ENCODE measurements around the gene JADE3. TPM values are rescaled to one million over a fixed set of nuclear protein-coding genes. Genes with fewer than 3 reads are reported as not detected.
A peak's percentile ranks its signal among the peaks of the same experiment; 100 is the strongest.

The JADE3 gene
- total RNA-seq, 1 donor from 2014 or later: 3.7 TPM

DNA sequence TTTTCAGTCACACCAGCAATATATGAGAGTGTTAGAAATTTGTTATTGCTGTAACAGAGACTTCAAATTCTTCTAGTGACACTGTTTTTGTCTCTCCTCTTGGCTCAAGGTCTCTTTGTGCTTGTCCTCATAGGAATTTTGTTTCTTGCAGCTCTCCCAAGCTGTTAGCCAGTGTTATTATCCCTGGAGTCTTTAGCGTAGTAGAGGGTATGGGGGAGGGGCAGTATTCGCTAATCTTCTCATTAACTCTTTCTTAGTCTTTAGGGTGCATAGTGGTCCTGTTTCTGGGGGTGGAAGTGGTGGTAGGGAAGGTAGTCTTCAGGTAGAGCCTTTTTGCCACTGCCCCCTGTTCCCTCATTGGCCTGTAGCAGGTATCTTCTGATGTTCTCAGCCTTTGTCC lies 79.4 kb downstream of the JADE3 start:
- TF ChIP-seq, protein P1, sequence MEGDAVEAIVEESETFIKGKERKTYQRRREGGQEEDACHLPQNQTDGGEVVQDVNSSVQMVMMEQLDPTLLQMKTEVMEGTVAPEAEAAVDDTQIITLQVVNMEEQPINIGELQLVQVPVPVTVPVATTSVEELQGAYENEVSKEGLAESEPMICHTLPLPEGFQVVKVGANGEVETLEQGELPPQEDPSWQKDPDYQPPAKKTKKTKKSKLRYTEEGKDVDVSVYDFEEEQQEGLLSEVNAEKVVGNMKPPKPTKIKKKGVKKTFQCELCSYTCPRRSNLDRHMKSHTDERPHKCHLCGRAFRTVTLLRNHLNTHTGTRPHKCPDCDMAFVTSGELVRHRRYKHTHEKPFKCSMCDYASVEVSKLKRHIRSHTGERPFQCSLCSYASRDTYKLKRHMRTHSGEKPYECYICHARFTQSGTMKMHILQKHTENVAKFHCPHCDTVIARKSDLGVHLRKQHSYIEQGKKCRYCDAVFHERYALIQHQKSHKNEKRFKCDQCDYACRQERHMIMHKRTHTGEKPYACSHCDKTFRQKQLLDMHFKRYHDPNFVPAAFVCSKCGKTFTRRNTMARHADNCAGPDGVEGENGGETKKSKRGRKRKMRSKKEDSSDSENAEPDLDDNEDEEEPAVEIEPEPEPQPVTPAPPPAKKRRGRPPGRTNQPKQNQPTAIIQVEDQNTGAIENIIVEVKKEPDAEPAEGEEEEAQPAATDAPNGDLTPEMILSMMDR (conservative IDR thresholded peaks at IDR 0.05; ENCODE audit: low read depth, low read length): no peak
- no peak for DNase-seq (ENCODE audit: low read depth)
- H3K4me3 ChIP-seq (ENCODE audit: low read depth, low read length): no peak overlapping the region

DNA sequence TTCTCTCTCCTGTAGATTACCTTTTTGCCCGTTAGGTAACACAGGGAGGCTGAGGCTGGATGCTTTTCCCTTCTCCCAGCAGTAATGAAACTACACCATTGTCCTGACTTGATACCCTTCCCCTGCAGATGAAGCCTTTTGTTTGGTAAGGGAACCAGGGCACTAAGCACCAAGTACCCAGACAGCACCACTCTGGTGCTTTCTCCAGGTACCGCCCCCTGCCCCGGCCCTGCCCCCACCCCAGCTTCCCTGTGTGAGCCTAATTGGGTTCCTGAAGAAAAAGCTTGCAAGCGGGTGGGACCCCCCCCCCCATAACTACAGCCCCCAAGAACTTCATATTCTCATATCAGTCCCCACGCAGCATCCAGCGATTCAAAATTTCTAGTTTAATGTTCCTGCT lies 79.8 kb downstream of the JADE3 start:
- no peak for DNase-seq (ENCODE audit: low read depth)
- no peak overlapping the region for H3K4me3 ChIP-seq (ENCODE audit: low read depth, low read length)
- TF ChIP-seq, protein P1 (conservative IDR thresholded peaks at IDR 0.05; ENCODE audit: low read depth, low read length): no peak

DNA sequence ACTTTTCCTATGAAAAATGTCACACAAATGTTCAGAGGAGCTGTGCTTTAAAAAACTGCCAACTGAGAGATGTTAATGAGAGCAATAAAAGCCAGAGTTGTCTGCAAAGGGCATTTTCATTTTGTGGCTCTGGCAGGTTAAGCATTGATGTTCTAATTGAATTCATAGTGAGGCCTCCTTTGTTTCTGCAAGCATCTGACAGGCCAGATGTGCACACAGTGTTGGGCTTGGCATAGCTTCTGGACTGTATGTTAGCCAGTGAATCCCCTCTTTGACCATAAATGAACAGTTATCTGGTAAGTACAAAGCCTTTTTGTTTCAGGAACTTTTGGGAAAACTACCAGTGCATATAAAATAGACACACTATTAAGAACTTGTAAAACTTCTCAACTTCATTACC lies 81.9 kb downstream of the JADE3 start:
- H3K4me3 ChIP-seq (ENCODE audit: low read depth, low read length): no peak overlapping the region
- no peak for DNase-seq (ENCODE audit: low read depth)
- TF ChIP-seq, protein P1 (conservative IDR thresholded peaks at IDR 0.05; ENCODE audit: low read depth, low read length): no peak

DNA sequence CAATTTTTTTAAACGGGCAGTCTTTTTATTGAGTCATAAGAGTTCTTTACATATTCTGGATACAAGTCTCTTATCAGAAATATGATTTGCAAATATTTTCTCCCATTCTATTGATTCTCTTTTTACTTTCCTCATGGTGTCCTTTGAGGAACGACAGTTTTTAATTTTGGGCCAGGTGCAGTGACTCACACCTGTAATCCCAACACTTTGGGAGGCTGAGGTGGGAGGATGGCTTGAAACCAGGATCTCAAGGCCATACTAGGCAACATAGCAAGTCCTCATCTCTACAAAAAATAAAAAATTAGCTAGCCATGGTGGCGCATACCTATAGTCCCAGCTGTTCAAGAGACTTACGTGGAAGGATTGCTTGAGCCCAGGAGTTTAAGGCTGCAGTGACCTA lies 99.9 kb downstream of the JADE3 start:
- TF ChIP-seq, protein P1 (conservative IDR thresholded peaks at IDR 0.05; ENCODE audit: low read depth, low read length): no peak
- no peak for DNase-seq (ENCODE audit: low read depth)
- H3K4me3 ChIP-seq (ENCODE audit: low read depth, low read length): no peak overlapping the region

DNA sequence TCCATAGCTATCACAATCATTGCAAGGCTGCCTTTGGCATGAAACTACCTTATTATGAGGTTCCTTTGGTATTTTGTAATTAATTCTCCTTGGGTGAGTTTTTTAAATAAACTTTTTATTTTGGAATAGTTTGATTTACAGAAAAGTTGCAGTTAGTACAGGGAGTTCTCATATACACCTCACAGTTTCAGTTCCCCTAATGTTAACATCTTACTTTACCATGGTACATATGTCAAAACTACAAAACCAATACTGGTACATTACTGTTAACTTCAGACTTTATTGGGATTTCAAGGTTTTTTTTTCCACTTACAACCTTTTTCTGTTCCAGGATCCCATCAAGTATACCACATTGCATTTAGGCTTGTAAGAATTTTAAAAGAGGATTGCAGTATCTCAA lies 114.0 kb downstream of the JADE3 start:
- no peak for DNase-seq (ENCODE audit: low read depth)
- no peak overlapping the region for H3K4me3 ChIP-seq (ENCODE audit: low read depth, low read length)
- TF ChIP-seq, protein P1 (conservative IDR thresholded peaks at IDR 0.05; ENCODE audit: low read depth, low read length): no peak

DNA sequence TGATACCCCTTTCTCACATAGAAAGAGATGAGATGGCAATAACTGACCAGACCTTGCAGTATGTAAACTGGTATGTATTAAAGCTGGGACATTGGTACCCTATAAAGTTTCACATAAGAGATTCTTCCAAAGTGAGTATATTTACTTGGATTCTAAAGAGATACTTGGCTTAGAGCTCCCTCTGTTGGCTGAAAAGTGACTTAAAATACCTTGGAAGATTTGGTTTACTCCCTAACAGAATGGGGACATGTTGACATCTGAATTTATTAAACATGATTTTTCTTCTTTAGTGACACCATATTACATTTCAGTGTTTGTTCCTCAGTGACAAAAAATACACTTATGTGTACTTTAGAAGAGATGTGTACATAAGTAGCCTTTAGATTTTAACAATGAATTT lies 118.1 kb downstream of the JADE3 start:
- TF ChIP-seq, protein P1 (conservative IDR thresholded peaks at IDR 0.05; ENCODE audit: low read depth, low read length): peak; percentile 55
- DNase-seq (ENCODE audit: low read depth): peak; percentile 26
- no peak overlapping the region for H3K4me3 ChIP-seq (ENCODE audit: low read depth, low read length)

DNA sequence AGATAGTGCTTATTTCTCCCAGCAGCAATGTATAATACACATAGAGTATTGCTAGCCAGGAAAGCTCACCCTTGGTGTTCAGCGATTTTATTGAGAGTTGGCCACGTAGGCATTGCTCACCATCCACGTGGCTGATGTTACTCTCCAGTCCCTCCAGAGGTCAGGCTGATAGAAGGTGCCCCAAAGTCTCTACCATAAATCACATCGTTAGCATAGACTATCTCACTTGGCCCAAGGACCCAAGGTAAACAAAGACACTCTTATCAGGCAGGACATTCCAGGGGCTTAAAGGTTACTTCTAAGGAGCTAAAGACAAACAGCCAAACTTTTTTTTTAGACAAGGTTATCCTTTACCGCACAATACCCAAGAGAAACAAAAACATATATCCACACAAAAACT lies 135.8 kb downstream of the JADE3 start:
- TF ChIP-seq, protein P1 (conservative IDR thresholded peaks at IDR 0.05; ENCODE audit: low read depth, low read length): no peak
- DNase-seq (ENCODE audit: low read depth): no peak
- no peak overlapping the region for H3K4me3 ChIP-seq (ENCODE audit: low read depth, low read length)

Data from epithelial cell of proximal tubule (primary cell).